ENCODE measurements around the gene SLC25A6. TPM values are rescaled to one million over a fixed set of nuclear protein-coding genes. Genes with fewer than 3 reads are reported as not detected.

SLC25A6 gene
- total and polyA plus RNA-seq, 2 donors (not counting 3 experiments of a cell fraction or from before 2014, with no cell fraction given): 410 to 1,153 TPM

- no peaks in the 10 kb centered on the region for H3K79me2 ChIP-seq (ENCODE audit: control insufficient read depth, insufficient read depth, low read length)
- TF ChIP-seq, protein P1, sequence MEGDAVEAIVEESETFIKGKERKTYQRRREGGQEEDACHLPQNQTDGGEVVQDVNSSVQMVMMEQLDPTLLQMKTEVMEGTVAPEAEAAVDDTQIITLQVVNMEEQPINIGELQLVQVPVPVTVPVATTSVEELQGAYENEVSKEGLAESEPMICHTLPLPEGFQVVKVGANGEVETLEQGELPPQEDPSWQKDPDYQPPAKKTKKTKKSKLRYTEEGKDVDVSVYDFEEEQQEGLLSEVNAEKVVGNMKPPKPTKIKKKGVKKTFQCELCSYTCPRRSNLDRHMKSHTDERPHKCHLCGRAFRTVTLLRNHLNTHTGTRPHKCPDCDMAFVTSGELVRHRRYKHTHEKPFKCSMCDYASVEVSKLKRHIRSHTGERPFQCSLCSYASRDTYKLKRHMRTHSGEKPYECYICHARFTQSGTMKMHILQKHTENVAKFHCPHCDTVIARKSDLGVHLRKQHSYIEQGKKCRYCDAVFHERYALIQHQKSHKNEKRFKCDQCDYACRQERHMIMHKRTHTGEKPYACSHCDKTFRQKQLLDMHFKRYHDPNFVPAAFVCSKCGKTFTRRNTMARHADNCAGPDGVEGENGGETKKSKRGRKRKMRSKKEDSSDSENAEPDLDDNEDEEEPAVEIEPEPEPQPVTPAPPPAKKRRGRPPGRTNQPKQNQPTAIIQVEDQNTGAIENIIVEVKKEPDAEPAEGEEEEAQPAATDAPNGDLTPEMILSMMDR (IDR thresholded peaks at IDR 0.05; ENCODE audit: extremely low read depth in 1 of 2, insufficient read depth in 1 of 2, low read depth in 1 of 2, low read length in 2 of 2): no peak
- TF ChIP-seq EZH2 (IDR thresholded peaks at IDR 0.05; ENCODE audit: borderline replicate concordance, low read depth, low read length, severe bottlenecking) (no peak), JUN (IDR thresholded peaks at IDR 0.05; ENCODE audit: borderline replicate concordance, insufficient read depth, insufficient read length, low read depth) (no peak), MYC (IDR thresholded peaks at IDR 0.05; ENCODE audit: low read depth, low read length) (no peak), POLR2AphosphoS5 (IDR thresholded peaks at IDR 0.05; ENCODE audit: insufficient read depth, low read depth, low read length) (no peak), GATA2 (IDR thresholded peaks at IDR 0.05; ENCODE audit: insufficient read depth, insufficient read length, low read depth, low read length) (no peak), FOS (IDR thresholded peaks at IDR 0.05; ENCODE audit: borderline replicate concordance, insufficient read depth, low read length) (no peak), POLR2A (IDR thresholded peaks at IDR 0.05; ENCODE audit: low read depth, low read length) (no peak)
- TF ChIP-seq, protein P2, sequence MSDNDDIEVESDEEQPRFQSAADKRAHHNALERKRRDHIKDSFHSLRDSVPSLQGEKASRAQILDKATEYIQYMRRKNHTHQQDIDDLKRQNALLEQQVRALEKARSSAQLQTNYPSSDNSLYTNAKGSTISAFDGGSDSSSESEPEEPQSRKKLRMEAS (IDR thresholded peaks at IDR 0.05; ENCODE audit: insufficient read depth, insufficient read length): no peak
- no peaks in the 10 kb centered on the region for H4K20me1 ChIP-seq (replicated peaks; ENCODE audit: control insufficient read depth, extremely low read depth, insufficient read depth, low read length)
- BruUV-seq (replicated peaks): no TSS peak
- H3K9me3 ChIP-seq (replicated peaks; ENCODE audit: control insufficient read depth, insufficient read depth, low read length): no peaks in the 10 kb centered on the region
- FAIRE-seq (no peak), DNase-seq (ENCODE audit: low read depth, low spot score) (no peak)
- no peak overlapping the region for H3K27ac ChIP-seq (ENCODE audit: insufficient read depth, low read depth, low read length)
- no peak overlapping the region for H2AFZ ChIP-seq (ENCODE audit: low read depth, low read length)
- dilution Hi-C loops (cut with MboI; ENCODE audit: extremely low pct_ligation_motif_present, low sequenced_read_pairs) (no loop called here), intact Hi-C loops (cut with micrococcal nuclease) (no loop called here)
- no peaks in the 10 kb centered on the region for H3K4me1 ChIP-seq (ENCODE audit: control insufficient read depth, extremely low read depth, insufficient read depth, low read length)
- no peak overlapping the region for H3K9ac ChIP-seq (replicated peaks; ENCODE audit: extremely low read depth, insufficient read depth, low read length)
- no peak overlapping the region for H3K4me2 ChIP-seq (ENCODE audit: insufficient read depth, low read length)
- ChIA-PET CTCF (no interaction called here), POLR2A (no interaction called here)
- H3K9me1 ChIP-seq (replicated peaks; ENCODE audit: control insufficient read depth, extremely low read depth, insufficient read depth, low read length): no peaks in the 10 kb centered on the region
- no peak overlapping the region for H3K4me3 ChIP-seq (replicated peaks in 1 of 3; ENCODE audit: insufficient read depth in 1 of 3, low read depth in 1 of 3, low read length in 3 of 3)
- peaks cover 0 to 30% of the 10 kb centered on the region in 2 experiments for H3K36me3 ChIP-seq (ENCODE audit: control insufficient read depth in 2 of 2, extremely low read depth in 1 of 2, insufficient read depth in 2 of 2, low read length in 2 of 2)
- no peaks in the 10 kb centered on the region for H3K27me3 ChIP-seq (ENCODE audit: control insufficient read depth in 2 of 2, insufficient read depth in 2 of 2, low read length in 2 of 2)
These were observed 20.7 kb upstream of the SLC25A6 start for GRCh38 chrX:1412551-1413161.

Measured in endothelial cell of umbilical vein (primary cell).